Peyer's patch (tissue), 4 donors: Measurements from ENCODE around the gene MAP7D1. TPM values are rescaled to one million over a fixed set of nuclear protein-coding genes. Genes with fewer than 3 reads are reported as not detected.
A peak's percentile ranks its signal among the peaks of the same experiment; 100 is the strongest.

Experiments
- DNase-seq, 3 donors: peaks; one replicate each; pipeline ENCODE4 v3.0.0-alpha.2; 2017 to 2019
- H3K27ac ChIP-seq, 4 donors: fragments of 200-600 bp; sonication (generic); one replicate each; pipeline ENCODE4 v1.5.1; 2016 to 2019
- H3K27me3 ChIP-seq, 2 donors: fragments of 200-600 bp; sonication (generic); one replicate each; pipeline ENCODE4 v1.5.1; 2019
- H3K36me3 ChIP-seq, 3 donors: fragments of 200-600 bp; sonication (generic); one replicate each; pipeline ENCODE4 v1.5.1; 2016 to 2019
- H3K4me1 ChIP-seq, 4 donors: fragments of 200-600 bp; sonication (generic); one replicate each; pipeline ENCODE4 v1.5.1; 2016 to 2019
- H3K4me3 ChIP-seq, 4 donors: fragments of 200-600 bp; sonication (generic); 1 replicate in 3 of 4; 2 replicates in 1 of 4; pipeline ENCODE4 v1.5.1; 2016 to 2019; ENCODE audit warnings: mild to moderate bottlenecking in 1 of 4
- H3K9me3 ChIP-seq, 4 donors: fragments of 200-600 bp; sonication (generic); one replicate each; pipeline ENCODE4 v1.5.1; 2016 to 2019; ENCODE audit warnings: mild to moderate bottlenecking in 1 of 4
- CTCF ChIP-seq, 6 experiments: fragments of 450-650 bp in 4 of 6; fragments of 200-600 bp in 2 of 6; sonication (generic) in 1 of 6; IDR thresholded peaks; one replicate each; pipeline ENCODE4 v1.5.1; 2017 to 2019; ENCODE audit warnings: antibody characterized with exemption in 6 of 6, mild to moderate bottlenecking in 3 of 6, moderate library complexity in 1 of 6
- POLR2A ChIP-seq, 2 donors: fragments of 450-650 bp; IDR thresholded peaks; one replicate each; pipeline ENCODE4 v1.5.1; 2017; ENCODE audit warnings: antibody characterized with exemption in 2 of 2, mild to moderate bottlenecking in 2 of 2, moderate library complexity in 2 of 2
- total RNA-seq, 4 donors: library from RNA; depleted of rRNA; stranded (reverse); fragments of >200 nt; gene quantifications; one replicate each; pipeline ENCODE4 v1.1.0, GENCODE V29; 2016

The MAP7D1 gene
- total RNA-seq, 4 donors from 2014 or later = 38.2 to 62.7 (median 46.4) TPM

DNA sequence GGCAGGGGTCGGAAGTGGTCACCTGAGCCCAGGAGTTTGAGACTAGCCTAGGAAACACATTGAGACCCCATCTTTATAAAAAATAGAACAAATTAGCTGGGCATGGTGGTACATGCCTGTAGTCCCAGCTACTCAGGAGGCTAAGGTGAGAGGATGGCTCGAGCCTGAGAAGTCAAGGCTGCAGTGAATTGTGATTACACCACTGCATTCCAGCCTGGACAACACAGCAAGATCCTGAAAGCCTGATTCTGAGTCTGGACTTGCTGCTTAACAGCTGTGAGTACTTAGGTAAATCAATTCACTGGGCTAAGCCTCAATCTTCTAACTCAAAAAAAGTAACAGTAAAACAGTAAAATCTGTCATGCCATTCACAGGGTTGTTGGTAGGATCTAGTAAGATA is 11.5 kb upstream of the MAP7D1 start:
- peaks cover 0 to 12% (median 5%) of the 10 kb centered on the region in 4 donors for H3K4me1 ChIP-seq
- no peaks in the 10 kb centered on the region for H3K9me3 ChIP-seq

DNA sequence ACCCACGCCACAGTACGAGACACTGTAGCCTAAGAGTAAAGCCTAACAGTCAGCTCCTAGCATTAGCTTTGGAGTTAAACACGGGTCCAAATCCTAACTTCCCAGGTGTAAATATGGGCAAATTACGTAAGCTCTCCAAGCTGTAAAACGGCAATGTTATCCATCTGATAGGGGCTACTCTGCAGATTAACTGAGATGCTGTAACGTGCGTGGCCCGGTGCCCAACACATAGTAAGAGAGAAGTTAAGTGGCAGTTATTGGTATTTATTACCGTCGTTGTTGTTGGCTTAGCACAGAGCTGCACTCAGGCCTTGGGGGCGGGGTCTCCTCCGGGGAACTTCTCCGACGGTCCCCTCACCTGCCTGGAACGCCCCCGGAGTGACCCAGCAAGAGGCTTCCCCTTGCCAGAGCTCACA is 7.1 kb upstream of the MAP7D1 start:
- H3K9me3 ChIP-seq = no peaks in the 10 kb centered on the region
- H3K27ac ChIP-seq = peak overlapping the region; percentile 80 to 92 (median 88)
- no peak for DNase-seq
- no peaks in the 10 kb centered on the region for H3K27me3 ChIP-seq
- peaks cover 4 to 38% (median 28%) of the 10 kb centered on the region in 4 donors for H3K4me1 ChIP-seq
- H3K4me3 ChIP-seq = peak overlapping the region; percentile 70 to 91 (median 82)
- H3K36me3 ChIP-seq = no peaks in the 10 kb centered on the region
- TF ChIP-seq POLR2A (IDR thresholded peaks at IDR 0.05) (no peak), CTCF (IDR thresholded peaks at IDR 0.05) (no peak)

More for the DNA sequence above, 11.5 kb upstream of the MAP7D1 start:
- DNase-seq = no peak
- H3K27me3 ChIP-seq = no peaks in the 10 kb centered on the region
- TF ChIP-seq CTCF (IDR thresholded peaks at IDR 0.05) = no peak
- no peak for TF ChIP-seq POLR2A (IDR thresholded peaks at IDR 0.05)
- H3K4me3 ChIP-seq = no peak overlapping the region
- peaks cover 0 to 10% (median 0%) of the 10 kb centered on the region in 3 donors for H3K36me3 ChIP-seq
- no peak overlapping the region for H3K27ac ChIP-seq

DNA sequence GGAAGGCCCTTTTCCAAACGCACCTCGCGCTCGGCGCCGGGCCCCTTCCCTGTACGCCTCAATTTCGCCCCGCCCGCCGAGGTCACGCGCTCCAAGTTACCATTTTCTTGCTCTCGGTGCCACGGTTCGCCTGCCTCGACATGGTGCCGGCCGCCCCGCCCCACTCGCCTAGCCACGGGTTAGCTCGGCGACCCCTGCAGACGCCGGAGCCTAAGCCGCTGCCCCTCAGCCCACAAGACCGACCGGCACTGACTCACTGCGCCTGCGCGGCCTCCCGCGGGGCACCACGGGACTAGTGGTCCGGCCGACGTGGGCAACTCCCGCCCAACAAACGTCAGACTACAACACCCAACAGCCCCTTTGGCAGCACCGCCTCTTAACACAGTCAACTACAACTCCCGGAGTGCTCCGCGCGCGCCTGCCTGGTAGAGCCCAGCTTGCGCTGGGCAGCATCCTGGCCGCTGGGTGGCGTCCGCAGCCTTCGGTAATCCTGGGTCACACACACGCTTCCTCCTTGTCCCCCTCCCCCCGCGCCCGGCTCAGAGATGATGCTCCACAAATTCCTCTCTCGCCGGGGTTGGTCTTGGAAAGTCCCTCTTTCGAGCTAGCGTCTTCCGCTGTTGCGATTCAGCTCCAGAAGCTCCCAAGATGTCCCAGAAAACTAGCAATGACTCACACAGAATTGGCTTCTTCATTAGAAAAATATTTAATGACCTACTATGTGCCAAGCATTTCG is 6.6 kb upstream of the MAP7D1 start, which contains the start of gene TRAPPC3:
Gene TRAPPC3, minus strand, starts transcription at position 250 of the 736 bp plus-strand sequence. Its CDS starts 108 bp downstream, at position 142.
- H3K27ac ChIP-seq = peak within 1 kb of the TSS; percentile 88 to 92 (median 88)
- H3K4me1 ChIP-seq = peaks cover 4 to 38% (median 28%) of the 10 kb centered on the region in 4 donors
- peak within 1 kb of the TSS; percentile 70 to 91 (median 82) for H3K4me3 ChIP-seq
- H3K36me3 ChIP-seq = no peaks in the 10 kb centered on the region
- peak; percentile 100 for DNase-seq
- TF ChIP-seq CTCF (IDR thresholded peaks at IDR 0.05) = peak; percentile 92 to 99 (median 98)
- peak; percentile 72 to 76 for TF ChIP-seq POLR2A (IDR thresholded peaks at IDR 0.05)
- H3K9me3 ChIP-seq = no peaks in the 10 kb centered on the region
- H3K27me3 ChIP-seq = no peaks in the 10 kb centered on the region

DNA sequence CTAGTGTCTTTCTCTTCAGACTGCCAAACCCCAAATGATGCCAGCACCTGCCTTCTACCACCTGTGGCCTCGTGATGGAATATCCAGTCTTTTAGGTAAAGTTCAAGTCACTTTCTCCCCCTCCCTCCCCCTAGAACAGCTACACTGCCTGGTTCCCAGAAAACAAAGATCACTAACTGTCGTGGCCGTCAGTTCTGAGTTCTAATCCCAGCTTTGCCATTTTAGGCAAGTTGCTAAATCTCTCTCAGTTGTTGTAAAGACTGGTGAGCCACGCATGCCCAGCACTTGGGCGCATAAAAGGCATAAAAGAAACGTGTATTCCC is 6.0 kb upstream of the MAP7D1 start:
- Histone ChIP-seq H3K4me1 (peaks cover 4 to 41% (median 29%) of the 10 kb centered on the region in 4 donors), H3K27ac (peak overlapping the region; percentile 88 to 92 (median 88)), H3K4me3 (peak overlapping the region in 3 of 4 donors; percentile 9 to 91 (median 75)), H3K36me3 (no peaks in the 10 kb centered on the region), H3K27me3 (no peaks in the 10 kb centered on the region), H3K9me3 (no peaks in the 10 kb centered on the region)
- no peak for TF ChIP-seq POLR2A (IDR thresholded peaks at IDR 0.05)
- TF ChIP-seq CTCF (IDR thresholded peaks at IDR 0.05) = no peak
- no peak for DNase-seq

DNA sequence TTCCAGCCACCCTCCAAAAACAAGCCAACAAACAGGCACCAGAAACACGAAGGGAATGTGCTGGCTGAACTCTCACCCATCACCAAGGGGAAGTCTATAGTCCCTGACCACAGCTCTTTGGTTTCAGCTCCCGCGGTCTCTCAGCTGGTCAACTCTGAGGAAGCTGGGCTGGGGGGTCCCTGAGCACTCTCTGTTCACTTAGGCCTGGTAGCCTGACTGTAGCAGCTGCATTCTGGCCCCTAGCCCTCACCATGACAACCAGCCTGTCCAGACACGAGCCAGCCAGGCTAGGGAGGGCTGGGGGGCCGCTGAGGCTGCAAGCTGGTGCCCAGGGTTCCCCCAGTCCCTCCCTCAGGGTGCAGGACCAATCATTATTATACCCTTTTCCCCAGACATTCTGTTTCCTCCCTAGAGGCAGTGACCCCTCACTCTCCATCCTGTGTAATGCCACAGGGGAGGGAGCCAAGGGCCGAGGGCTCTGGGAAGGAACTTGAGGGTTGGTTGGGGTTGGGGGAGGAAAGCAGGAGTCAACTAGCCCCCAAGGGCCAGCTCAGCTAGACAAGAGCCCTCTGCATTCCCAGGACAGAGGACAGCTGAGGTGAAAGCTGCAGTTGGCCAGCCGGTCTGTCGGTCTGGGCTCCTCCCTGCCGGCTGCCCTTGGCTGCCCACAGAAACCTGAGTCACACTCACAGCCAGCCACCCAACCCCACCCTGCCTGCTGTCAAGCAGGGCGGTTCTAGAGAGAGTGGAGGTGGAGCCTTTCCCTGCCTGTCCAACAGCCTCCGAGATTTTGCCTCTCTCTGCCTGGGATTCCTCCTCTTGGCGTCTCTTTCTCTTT is 5.4 kb upstream of the MAP7D1 start:
- Histone ChIP-seq H3K27ac (peak overlapping the region; percentile 88 to 92 (median 88)), H3K27me3 (no peaks in the 10 kb centered on the region), H3K36me3 (no peaks in the 10 kb centered on the region), H3K4me3 (peak overlapping the region in 2 of 4 donors; percentile 21 to 29), H3K4me1 (peaks cover 4 to 44% (median 33%) of the 10 kb centered on the region in 4 donors), H3K9me3 (no peaks in the 10 kb centered on the region)
- peak; percentile 44 to 68 for TF ChIP-seq POLR2A (IDR thresholded peaks at IDR 0.05)
- TF ChIP-seq CTCF (IDR thresholded peaks at IDR 0.05) = no peak
- DNase-seq = peak; percentile 83 to 95 (median 88)
